ENCODE measurements around the gene TBC1D30.
"Not testable (repeated sequence)": the region's sequence is repeated elsewhere in the genome, so short reads cannot be mapped to it uniquely, and the experiment has no call there.

TBC1D30 gene

DNA sequence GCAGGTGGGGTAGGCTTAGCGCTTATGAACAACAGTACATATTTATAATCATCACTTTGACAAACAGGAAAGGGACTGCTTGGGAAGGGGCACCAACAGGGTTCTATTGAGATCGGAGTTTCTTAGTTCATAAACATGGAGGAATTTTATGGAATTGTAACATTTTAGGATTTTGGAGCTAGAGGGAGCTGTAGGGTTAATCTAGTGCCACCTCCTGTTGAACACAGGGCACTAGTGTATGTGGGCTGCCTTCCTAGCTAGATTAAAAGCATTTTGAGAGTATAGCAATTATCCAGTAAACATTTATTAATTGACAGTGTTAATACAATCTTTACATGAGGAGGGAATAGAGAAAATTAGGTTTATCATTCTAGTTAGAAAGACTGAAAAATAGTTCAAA lies 23.1 kb upstream of the TBC1D30 start:
- H3K4me3 ChIP-seq (ENCODE audit: low read depth, low read length), result no peak overlapping the region
- DNase-seq (ENCODE audit: low read depth), result no peak

DNA sequence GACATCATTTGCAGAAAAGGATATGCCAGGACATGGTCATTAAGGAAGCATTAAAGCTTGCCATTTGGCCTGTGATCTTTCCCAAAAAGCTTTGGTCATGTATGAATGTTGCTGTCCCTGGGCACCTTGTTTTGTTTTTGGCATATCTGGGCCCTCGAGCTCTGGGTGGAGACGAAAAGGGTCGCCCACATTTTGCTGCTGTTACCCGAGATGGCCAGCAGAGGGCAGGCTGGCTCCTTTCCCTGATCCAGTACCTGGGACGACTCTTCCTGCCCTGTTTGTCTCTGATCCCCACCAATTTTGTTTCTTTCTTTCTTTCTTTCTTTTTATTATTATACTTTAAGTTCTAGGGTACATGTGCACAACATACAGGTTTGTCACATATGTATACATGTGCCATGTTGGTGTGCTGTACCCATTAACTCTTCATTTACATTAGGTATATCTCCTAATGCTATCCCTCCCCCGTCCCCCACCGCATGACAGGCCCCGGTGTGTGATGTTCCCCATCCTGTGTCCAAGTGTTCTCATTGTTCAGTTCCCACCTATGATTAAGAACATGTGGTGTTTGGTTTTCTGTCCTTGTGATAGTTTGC lies 22.2 kb upstream of the TBC1D30 start:
- not testable (repeated sequence) for H3K4me3 ChIP-seq (ENCODE audit: low read depth, low read length)

DNA sequence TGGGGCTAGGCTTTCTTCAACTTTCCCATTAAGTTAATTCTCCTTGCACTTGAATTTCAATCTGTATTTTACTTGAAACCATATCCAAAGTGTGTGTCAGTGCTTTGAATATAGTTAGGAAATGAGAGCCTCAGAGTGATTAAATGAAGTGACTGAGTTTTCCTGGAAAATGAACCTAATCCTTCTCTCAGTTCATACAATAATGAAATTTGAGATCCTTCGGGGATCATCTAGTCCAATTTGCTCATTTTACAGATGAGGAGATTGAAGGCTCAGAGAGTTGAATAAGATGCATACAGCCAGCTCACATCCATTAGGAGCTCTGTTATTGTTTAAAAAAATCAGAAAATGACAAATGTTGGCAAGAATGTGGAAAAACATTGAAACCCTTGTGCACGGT lies 18.3 kb upstream of the TBC1D30 start:
- no peak for DNase-seq (ENCODE audit: low read depth)
- no peak overlapping the region for H3K4me3 ChIP-seq (ENCODE audit: low read depth, low read length)

More for the DNA sequence above, 22.2 kb upstream of the TBC1D30 start:
- not testable (repeated sequence) for DNase-seq (ENCODE audit: low read depth)

DNA sequence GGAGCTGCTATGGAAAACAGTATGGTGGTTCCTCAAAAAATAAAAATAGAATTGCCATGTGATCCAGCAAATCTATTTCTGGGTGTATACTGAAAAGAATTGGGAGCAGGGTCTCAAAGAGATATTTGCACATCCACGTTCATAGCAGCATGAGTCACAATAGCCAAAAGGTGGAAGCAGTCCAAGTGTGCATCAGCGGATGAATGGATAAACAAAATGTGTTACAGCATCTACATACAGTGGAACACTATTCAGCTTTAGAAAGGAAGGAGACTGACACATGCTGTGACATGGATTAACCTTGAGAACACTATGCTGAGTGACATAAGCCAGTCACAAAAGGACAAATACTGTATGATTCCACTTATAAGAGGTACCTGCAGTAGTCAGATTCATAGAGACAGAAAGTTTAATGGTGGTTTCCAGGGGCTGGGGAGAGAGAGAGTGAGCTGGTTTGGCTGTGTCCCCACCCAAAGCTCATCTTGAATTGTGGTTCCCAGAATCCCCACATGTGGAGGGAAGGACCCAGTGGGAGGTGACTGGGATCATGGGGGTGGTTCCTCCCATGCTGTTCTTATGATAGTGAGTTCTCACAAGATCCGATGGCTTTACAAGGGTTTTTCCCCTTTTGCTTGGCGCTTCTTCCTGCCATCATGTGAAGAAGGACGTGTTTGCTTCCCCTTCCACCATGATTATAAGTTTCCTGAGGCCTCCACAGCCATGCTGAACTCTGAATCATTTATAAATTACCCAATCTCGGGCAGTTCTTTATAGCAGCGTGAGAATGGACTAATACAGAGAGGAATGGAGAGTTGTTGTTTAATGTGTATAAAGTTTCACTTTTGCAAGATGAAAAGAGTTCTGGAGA lies 17.6 kb upstream of the TBC1D30 start:
- H3K4me3 ChIP-seq (ENCODE audit: low read depth, low read length), result no peak overlapping the region
- DNase-seq (ENCODE audit: low read depth), result peak; percentile 62

DNA sequence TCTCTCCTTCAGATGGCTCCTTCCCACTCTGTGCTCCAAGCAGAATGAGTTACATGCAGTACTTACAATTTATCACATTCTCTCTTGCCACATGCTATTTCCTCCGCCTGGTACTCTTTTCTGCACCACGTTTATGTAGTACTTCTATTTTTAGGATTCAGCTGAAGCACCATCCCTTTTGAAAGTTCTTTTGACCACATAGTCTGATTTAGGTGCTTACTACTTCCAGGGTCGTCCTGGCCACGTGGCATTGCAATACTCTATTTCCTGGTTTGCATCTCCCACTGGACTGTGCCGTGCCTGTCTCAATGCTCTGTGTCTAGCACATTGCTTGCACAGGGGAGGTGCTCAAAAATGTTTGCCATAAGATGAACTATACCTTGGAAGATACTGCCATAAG lies 16.3 kb upstream of the TBC1D30 start:
- no peak overlapping the region for H3K4me3 ChIP-seq (ENCODE audit: low read depth, low read length)
- DNase-seq (ENCODE audit: low read depth), result no peak

DNA sequence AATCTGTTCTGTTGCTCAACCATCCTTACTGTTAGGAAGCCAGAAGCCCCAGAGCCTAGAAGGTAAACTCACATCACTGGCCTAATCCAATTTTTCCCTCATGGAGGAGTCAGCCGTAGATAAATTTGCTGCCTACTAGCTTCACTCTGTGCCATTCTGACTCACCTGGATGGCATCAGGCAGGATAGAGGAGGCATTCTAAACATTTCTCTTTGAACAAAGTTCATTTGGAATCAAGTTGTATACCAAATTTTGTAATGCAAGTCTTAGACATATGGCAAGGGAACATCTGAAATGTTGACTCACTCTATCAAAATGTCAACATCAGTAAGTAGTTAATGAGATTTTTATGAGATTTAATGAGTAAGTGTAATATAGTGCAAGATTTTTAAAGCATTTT lies 13.6 kb upstream of the TBC1D30 start:
- DNase-seq (ENCODE audit: low read depth), result no peak
- no peak overlapping the region for H3K4me3 ChIP-seq (ENCODE audit: low read depth, low read length)

DNA sequence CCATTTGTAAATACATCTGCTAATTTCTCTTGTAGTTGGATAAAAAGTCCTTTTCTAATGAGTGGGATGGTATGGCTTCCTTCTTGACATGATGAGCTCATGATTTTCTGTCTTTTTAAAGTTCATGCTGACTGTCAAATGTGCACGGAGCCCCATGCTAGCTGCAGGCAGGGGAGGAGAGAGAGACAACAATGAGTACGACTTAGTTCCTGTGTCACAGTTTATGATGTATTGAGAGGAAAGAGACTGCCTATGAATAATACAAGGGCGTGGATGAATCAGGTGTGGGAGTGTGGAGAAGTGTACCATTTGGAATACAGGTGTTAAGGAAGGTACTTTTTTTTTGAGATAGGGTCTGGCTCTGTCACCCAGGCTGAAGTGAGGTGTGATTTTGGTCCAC lies 10.7 kb upstream of the TBC1D30 start:
- H3K4me3 ChIP-seq (ENCODE audit: low read depth, low read length), result no peak overlapping the region
- DNase-seq (ENCODE audit: low read depth), result no peak

DNA sequence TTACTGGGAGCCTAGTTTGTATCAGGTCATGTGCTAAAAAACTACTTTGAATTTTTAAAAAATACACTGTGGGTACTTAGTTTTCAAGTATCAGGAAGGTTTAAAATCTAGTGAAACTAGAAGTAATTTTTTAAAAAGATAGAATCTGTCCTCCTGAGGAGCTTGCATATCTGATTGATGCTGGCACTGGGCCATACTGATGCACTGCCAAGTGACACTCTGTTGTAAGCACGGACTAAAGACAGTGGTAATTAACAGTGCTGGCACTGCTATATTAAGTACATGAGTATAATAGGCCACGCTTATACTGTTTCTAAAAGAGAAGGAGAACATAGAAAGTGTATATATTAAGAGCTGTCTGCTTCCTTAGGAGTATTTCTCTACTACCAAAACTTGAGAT lies 10.0 kb upstream of the TBC1D30 start:
- DNase-seq (ENCODE audit: low read depth), result no peak
- H3K4me3 ChIP-seq (ENCODE audit: low read depth, low read length), result no peak overlapping the region

DNA sequence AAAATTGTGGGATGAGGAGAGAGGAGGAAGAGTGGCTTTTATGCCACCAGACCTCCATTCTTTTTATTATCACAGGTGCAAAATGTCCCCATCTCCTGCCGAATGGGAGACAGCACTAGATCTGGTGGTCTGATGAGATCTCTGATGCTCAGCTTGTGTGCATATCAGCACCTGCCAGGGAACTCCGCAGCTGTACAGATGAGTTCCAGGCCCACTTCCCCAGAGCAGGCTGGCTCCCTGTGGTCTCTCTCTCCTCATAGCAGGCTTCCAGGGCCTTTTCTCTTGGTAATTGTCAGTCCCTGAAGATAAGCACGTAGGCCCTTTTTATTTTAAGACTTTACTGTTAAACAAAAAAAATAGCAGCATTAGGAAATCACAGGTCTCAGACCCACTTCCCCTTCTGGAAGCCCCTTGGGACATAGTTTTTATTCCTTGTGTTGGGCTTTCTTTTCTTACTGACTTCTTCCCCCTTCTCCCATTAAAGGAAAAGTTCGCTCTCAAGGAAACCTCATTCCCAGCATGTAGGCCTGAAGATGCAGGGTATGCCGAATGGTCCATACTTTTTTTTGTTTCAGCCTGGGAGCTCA lies 4.5 kb upstream of the TBC1D30 start:
- H3K4me3 ChIP-seq (ENCODE audit: low read depth, low read length), result no peak overlapping the region
- DNase-seq (ENCODE audit: low read depth), result no peak

DNA sequence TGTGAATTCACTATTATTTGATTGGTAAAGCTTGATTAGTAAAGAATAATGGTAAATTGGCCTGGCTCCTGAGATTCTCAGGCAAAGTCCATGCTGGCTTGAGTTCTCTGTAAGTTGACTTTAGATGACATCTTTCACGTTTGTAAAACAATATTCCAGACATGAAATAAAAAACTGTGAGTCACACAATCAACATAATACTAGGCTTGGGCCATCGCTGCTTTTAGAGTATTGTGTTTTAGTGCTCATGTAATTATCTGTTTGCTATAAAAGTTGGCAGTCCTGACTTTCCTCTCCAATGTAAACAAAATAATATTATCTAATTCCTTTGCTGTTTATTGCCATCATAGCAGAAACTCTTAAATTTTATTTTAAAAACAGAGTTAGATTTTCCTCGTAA lies 3.9 kb upstream of the TBC1D30 start:
- no peak for DNase-seq (ENCODE audit: low read depth)
- no peak overlapping the region for H3K4me3 ChIP-seq (ENCODE audit: low read depth, low read length)

DNA sequence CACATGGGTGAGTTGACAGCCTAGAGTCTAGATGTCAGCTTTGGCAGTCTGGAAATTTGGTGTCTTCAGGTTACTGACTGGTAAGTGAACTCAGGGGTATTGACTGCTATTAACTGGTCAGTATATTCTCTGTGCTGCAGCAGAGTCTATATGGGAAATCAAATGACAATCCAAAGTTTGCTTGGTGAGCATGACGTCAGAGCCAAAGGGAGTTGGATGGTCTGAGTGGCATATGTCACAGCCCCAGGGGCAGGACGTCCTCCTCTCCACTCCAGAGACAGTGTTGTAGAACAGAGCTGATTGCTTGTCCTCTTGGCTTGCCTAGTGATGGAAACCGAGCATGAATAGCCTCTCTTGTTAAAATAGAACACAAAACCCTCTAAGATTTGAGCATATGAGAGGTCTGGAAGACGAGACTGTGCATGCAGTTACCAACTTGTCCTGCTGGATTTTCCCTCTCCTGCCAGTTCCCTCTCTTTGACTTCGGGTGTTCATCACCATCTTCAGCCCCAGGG lies 3.3 kb upstream of the TBC1D30 start:
- no peak for DNase-seq (ENCODE audit: low read depth)
- H3K4me3 ChIP-seq (ENCODE audit: low read depth, low read length), result no peak overlapping the region

DNA sequence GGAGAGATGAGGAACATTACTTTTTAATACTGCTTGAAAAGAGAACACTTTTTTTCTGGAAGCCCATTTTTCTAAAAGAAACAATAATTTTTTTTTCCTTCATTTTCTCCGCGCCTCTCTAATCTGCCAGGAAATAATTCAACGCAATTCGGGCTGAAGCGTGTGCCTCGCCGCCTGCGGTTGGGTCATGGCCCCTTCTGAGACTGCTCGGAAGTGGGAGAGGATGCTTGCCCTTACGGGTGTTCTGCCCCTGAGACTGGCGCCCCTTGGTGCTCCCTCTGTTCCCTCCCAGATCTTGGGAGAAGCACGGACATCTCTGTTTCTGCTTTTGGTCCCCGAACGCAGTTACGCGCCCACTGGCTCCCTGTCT lies 332 bp upstream of the TBC1D30 start:
- H3K4me3 ChIP-seq (ENCODE audit: low read depth, low read length), result peak overlapping the region; percentile 44
- no peak for DNase-seq (ENCODE audit: low read depth)

DNA sequence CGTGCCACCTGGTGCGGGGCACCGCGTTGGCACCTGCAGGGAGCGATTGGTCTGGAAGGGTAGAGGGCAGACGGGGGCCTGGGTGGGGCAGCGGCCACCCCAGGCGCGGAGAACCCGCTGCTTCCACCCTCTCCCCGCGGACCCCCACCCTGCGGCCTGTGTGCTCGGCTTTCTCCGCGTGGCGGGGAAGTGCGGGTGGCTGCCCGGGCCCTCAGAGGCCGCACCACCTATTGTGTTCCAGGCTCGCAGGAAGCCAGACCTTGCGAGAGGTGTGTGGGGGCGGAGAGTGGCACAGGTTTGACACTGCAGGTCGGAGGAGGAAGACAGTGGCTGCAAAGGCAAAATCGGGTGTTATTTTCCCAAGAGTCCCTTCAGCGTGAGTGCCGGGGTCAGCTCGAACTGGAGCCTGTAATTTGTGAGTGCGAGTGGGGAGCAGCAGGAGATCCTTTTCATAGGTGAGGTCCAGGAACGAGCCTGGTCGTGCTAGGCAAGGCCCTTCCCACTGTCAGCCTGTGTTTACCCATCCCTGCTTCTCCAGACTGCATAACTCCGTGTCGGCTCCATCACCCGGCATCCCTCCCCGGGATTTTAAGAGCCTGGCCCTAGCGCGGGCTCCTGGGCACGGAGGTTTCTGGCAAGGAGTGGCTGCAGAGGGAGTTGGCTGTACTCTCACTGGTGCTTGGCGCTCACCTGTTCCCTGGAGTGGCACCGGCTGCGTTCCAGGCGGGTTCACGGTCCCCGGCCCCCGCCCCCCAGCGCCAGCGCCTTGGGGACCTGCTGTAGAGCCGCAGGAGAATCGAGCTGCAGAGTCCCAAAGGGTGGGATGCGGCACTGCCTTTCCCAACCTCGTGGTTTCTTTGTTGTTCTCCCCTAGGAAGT lies 935 bp downstream of the TBC1D30 start:
- H3K4me3 ChIP-seq (ENCODE audit: low read depth, low read length), result peak overlapping the region; percentile 44
- no peak for DNase-seq (ENCODE audit: low read depth)

DNA sequence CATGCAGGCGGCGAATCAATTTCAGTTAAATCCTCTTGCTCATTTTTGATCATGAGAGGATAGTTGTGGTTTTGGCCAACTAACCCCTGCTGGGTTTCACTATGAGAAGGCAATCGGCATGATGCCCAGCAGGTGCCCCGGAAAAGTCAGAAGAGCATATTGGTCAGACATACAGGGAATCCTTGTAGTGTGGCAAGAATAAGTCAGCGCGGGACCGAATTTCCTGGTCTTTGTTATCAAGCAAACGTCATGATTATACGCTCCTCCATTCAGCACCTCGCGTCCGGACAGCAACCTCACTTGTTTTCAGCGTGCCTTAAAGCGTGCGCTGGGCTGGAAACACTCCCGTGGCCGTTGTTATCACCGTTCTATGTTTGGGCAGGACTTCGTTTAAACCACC lies 1.8 kb downstream of the TBC1D30 start:
- DNase-seq (ENCODE audit: low read depth), result no peak
- H3K4me3 ChIP-seq (ENCODE audit: low read depth, low read length), result no peak overlapping the region

DNA sequence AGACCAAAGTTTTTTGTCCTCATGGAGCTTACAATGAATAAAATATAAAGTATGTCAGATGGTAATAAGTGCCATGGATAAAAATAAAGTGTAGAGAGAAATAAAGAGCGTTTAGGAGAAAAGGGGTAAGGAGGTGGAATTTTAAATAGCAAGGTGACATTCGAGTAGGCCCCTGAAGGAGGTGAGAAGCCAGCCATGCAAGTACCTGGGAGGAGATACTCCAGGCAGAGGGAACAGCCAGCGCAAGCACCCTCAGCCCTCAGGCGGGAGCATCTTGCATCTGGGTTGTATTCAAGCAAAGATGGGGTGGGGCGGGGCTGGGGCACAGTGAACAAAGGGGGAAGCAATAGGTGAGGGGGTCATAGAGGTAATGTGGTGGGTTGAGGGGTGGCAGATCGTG lies 4.3 kb downstream of the TBC1D30 start:
- no peak overlapping the region for H3K4me3 ChIP-seq (ENCODE audit: low read depth, low read length)
- DNase-seq (ENCODE audit: low read depth), result no peak

DNA sequence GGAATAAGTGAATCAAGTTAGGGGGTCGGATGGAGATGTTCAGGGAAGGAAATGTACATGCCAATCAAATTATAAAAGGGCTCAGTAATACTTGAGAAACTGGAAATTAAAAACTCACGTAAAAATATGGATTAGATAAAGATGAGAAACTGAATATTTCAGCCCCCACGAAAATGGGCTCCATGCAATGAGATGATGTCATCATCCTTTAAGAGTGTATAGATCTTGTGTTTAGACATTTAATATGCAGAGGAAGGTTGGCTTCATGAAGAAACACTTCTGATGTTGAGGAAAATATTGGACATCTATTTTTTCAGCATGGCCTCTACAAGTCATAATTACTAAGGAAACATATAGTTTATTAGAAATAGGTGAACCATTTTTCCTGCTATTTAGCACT lies 9.5 kb downstream of the TBC1D30 start:
- DNase-seq (ENCODE audit: low read depth), result no peak

DNA sequence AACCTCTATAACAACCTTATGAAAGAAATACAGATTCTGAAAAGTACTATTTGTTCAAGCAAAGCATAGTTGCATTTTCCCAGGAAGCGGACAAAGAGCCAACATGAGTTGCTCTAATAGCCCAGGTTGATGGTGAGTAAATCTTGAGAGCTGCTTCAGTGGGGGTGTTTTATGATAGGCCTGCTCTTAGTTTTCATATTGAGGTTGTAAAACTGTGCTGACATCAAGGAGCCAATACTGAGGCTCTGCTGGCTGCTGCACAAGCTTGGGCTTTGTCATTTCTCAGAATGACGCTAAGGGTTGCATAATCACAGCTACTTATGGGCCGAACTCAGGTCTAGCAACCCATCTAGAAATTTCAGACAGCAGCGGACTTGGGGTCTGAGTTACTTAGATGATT lies 11.5 kb downstream of the TBC1D30 start:
- no peak overlapping the region for H3K4me3 ChIP-seq (ENCODE audit: low read depth, low read length)
- DNase-seq (ENCODE audit: low read depth), result no peak

More for the DNA sequence above, 9.5 kb downstream of the TBC1D30 start:
- H3K4me3 ChIP-seq (ENCODE audit: low read depth, low read length), result no peak overlapping the region

DNA sequence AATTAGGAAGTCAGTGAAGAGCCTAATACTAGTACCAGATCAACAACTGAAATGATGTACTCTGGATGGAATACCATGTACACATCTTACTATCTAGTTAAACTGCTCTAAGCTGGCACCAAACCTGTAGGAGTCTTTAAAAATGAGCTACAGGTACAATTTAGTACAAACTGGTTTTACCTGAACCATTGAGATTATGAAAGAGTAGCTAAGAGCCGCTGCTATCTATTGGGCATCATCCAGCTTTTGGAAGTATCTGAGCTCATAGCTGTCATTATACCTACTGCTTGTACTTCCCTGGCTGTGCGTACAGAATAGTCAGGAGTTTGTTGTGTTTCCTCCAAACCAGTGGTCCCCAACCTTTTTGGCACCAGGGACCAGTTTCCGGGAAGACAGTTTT lies 12.4 kb downstream of the TBC1D30 start:
- no peak overlapping the region for H3K4me3 ChIP-seq (ENCODE audit: low read depth, low read length)
- no peak for DNase-seq (ENCODE audit: low read depth)

DNA sequence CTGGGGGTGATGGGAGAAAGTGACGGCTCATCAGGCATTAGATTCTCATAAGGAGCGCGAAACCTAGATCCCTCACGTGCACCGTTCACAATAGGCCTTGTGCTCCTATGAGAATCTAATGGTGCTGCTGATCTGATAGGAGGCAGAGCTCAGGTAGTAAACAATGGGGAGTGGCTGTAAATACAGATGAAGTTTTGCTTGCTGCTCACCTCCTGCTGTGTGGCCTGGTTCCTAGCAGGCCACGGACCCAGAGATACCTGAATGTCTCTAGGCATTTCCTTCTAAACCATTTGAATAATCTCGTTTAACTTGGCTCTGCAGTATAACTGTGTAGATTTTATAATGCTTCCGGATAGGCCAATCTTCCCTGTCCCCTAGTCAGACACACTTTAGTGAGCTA lies 13.0 kb downstream of the TBC1D30 start:
- DNase-seq (ENCODE audit: low read depth), result no peak
- no peak overlapping the region for H3K4me3 ChIP-seq (ENCODE audit: low read depth, low read length)

DNA sequence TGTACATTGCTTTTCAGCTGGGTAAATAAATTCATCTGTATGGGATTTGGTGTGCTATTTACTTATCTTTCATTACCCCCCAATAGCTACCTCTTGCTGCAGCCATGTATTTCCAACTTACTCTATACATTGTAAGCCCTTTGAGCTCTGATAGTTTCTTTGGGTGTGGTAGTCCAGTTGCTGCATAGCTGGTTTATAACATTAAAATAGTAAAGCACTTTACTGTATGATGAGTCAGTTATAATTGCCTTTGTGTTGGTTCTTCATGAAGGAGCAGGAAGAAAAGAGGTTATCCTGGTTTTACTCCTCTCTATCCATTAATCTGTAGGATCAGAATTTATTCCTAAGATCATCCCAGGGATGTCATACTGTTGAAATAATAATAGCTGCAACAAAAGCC lies 15.7 kb downstream of the TBC1D30 start:
- no peak for DNase-seq (ENCODE audit: low read depth)

More for the DNA sequence above, 15.7 kb downstream of the TBC1D30 start:
- no peak overlapping the region for H3K4me3 ChIP-seq (ENCODE audit: low read depth, low read length)

Data from skeletal muscle cell (primary cell).